ENCODE measurements around the gene RNF213. TPM values are rescaled to one million over a fixed set of nuclear protein-coding genes. Genes with fewer than 3 reads are reported as not detected.
A peak's percentile ranks its signal among the peaks of the same experiment; 100 is the strongest.

RNF213 gene
- polyA plus RNA-seq, 4 donors = 35.4 to 71.4 (median 53.0) TPM

DNA sequence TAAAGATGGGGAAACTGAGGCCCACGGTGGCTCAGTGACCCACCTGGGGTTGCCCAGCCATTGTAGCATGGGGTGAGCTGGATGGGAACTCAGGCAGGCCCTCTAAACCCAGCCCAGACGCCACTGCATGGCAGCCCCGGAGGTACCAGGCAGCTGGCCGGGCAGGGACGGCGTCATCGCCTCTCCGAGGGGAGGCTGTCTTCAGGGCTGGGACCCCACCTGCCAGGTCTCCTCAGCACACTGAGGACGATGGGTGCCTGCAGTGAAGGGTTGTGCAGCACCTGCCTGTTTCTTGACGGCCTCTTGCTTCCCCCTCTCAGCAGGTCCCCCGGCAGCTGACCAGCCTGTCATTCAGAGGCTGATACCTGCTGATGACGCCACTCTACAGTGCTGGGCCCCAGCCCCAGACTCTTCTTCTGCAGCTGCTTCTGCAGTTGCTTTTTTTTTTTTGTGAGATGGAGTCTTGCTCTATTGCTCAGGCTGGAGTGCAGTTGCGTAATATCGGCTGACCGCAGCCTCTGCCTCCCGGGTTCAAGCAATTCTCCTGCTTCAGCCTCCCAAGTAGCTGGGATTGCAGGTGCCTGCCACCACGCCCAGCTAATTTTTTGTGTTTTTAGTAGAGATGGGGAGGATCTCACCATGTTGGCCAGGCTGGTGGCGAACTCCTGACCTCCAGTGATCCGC lies 24.7 kb downstream of the RNF213 start:
- H3K4me1 ChIP-seq (ENCODE audit: control insufficient read depth in 3 of 3, insufficient read depth in 2 of 3, low read depth in 1 of 3, low read length in 2 of 3) = no peaks in the 10 kb centered on the region
- DNase-seq (no peak), FAIRE-seq (no peak)
- WGBS, 3 donors = 94 to 96% (median 95%) methylated on average over 19 of the region's 19 CpGs
- no peak overlapping the region for H3K4me3 ChIP-seq (ENCODE audit: low read depth in 1 of 3, low read length in 3 of 3)
- H3K27ac ChIP-seq (ENCODE audit: low read depth in 1 of 3, low read length in 2 of 3) = no peak overlapping the region
- peaks cover 10 to 85% (median 23%) of the 10 kb centered on the region in 3 donors for H3K36me3 ChIP-seq (ENCODE audit: control insufficient read depth in 3 of 3, insufficient read depth in 2 of 3, low read depth in 1 of 3, low read length in 3 of 3)
- H3K27me3 ChIP-seq (ENCODE audit: control insufficient read depth in 3 of 3, insufficient read depth in 3 of 3, low read length in 3 of 3) = no peaks in the 10 kb centered on the region
- H3K9me3 ChIP-seq (ENCODE audit: control insufficient read depth in 2 of 2, insufficient read depth in 1 of 2, low read depth in 1 of 2, low read length in 1 of 2) = no peaks in the 10 kb centered on the region

DNA sequence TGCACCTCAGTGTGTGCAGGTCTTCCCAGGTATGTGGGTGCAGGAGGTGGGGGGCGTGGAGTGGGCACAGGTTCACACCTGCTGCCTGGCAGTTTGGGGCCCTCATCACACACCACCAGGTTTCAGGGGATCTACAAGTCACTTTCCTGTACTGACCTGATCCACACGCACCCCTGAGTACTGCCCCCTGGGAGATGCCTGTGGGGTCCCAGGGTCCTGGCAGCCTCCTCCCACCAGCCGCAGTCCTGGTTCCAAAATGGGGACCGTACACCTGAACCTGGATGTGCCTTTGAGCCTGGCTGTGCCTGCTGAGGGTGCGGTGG lies 25.9 kb downstream of the RNF213 start:
- WGBS, 3 donors = 88 to 95% (median 93%) methylated on average over 5 of the region's 5 CpGs
- no peak for DNase-seq
- FAIRE-seq = no peak
- no peaks in the 10 kb centered on the region for H3K27me3 ChIP-seq (ENCODE audit: control insufficient read depth in 3 of 3, insufficient read depth in 3 of 3, low read length in 3 of 3)
- no peak overlapping the region for H3K4me3 ChIP-seq (ENCODE audit: low read depth in 1 of 3, low read length in 3 of 3)
- H3K27ac ChIP-seq (ENCODE audit: low read depth in 1 of 3, low read length in 2 of 3) = no peak overlapping the region
- H3K36me3 ChIP-seq (ENCODE audit: control insufficient read depth in 3 of 3, insufficient read depth in 2 of 3, low read depth in 1 of 3, low read length in 3 of 3) = peaks cover 20 to 84% (median 21%) of the 10 kb centered on the region in 3 donors
- H3K9me3 ChIP-seq (ENCODE audit: control insufficient read depth in 2 of 2, insufficient read depth in 1 of 2, low read depth in 1 of 2, low read length in 1 of 2) = no peaks in the 10 kb centered on the region
- no peaks in the 10 kb centered on the region for H3K4me1 ChIP-seq (ENCODE audit: control insufficient read depth in 3 of 3, insufficient read depth in 2 of 3, low read depth in 1 of 3, low read length in 2 of 3)

DNA sequence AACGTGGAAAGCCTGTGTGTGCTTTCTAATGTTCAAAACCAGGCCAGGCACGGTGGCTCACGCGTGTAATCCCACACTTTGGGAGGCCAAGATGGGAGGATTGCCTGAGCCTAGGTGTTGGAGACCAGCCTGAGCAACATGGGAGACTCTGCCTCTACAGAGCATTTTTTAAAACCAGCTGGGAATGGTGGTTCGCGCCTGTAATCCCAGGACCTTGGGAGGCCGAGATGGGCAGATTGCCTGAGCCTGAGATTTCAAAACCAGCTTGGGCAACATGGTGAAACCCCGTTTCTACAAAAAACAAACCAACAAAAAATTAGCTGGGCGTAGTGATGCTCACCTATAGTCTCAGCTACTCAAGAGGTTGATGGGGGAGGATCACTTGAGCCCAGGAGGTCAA lies 26.4 kb downstream of the RNF213 start:
- no peaks in the 10 kb centered on the region for H3K9me3 ChIP-seq (ENCODE audit: control insufficient read depth in 2 of 2, insufficient read depth in 1 of 2, low read depth in 1 of 2, low read length in 1 of 2)
- no peaks in the 10 kb centered on the region for H3K27me3 ChIP-seq (ENCODE audit: control insufficient read depth in 3 of 3, insufficient read depth in 3 of 3, low read length in 3 of 3)
- DNase-seq = no peak
- no peak overlapping the region for H3K27ac ChIP-seq (ENCODE audit: low read depth in 1 of 3, low read length in 2 of 3)
- FAIRE-seq = no peak
- 91 to 92% (median 92%) methylated on average over 9 of the region's 9 CpGs for WGBS, 3 donors
- H3K36me3 ChIP-seq (ENCODE audit: control insufficient read depth in 3 of 3, insufficient read depth in 2 of 3, low read depth in 1 of 3, low read length in 3 of 3) = peaks cover 23 to 84% (median 24%) of the 10 kb centered on the region in 3 donors
- no peaks in the 10 kb centered on the region for H3K4me1 ChIP-seq (ENCODE audit: control insufficient read depth in 3 of 3, insufficient read depth in 2 of 3, low read depth in 1 of 3, low read length in 2 of 3)
- no peak overlapping the region for H3K4me3 ChIP-seq (ENCODE audit: low read depth in 1 of 3, low read length in 3 of 3)

DNA sequence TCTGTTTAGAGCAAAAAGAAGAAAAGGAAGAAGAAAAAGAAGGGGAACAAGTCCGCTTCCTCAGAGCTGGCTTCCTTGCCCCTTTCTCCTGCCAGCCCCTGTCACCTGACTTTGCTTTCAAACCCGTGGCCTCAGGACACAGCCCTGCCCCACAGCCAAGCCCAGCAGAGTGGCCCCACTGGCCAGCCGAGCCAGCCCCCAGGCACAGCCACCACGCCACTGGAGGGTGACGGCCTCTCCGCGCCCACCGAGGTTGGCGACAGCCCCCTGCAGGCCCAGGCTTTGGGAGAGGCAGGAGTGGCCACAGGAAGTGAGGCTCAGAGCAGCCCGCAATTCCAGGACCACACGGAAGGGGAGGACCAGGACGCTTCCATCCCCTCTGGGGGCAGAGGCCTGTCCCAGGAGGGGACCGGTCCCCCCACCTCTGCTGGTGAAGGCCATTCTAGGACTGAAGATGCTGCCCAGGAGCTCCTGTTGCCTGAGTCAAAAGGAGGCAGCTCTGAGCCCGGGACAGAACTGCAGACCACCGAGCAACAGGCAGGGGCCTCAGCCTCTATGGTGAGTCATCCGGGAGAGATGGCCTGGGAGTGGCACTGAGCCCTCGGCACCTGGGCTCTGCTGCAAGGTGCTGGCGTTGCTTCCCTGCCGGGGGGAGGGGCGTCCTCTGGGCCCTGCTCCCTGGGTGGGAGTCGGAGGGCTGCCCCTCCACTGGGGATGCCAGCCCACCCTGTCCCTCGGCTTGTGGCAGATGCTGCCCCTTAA lies 27.3 kb downstream of the RNF213 start:
- Histone ChIP-seq H3K27me3 (ENCODE audit: control insufficient read depth in 3 of 3, insufficient read depth in 3 of 3, low read length in 3 of 3) (no peaks in the 10 kb centered on the region), H3K4me1 (ENCODE audit: control insufficient read depth in 3 of 3, insufficient read depth in 2 of 3, low read depth in 1 of 3, low read length in 2 of 3) (no peaks in the 10 kb centered on the region), H3K27ac (ENCODE audit: low read depth in 1 of 3, low read length in 2 of 3) (peak overlapping the region in 1 of 3 donors; percentile 19), H3K36me3 (ENCODE audit: control insufficient read depth in 3 of 3, insufficient read depth in 2 of 3, low read depth in 1 of 3, low read length in 3 of 3) (peaks cover 27 to 91% (median 28%) of the 10 kb centered on the region in 3 donors), H3K9me3 (ENCODE audit: control insufficient read depth in 2 of 2, insufficient read depth in 1 of 2, low read depth in 1 of 2, low read length in 1 of 2) (no peaks in the 10 kb centered on the region), H3K4me3 (ENCODE audit: low read depth in 1 of 3, low read length in 3 of 3) (no peak overlapping the region)
- WGBS, 3 donors = 84 to 93% (median 86%) methylated on average over 22 of the region's 22 CpGs
- DNase-seq = no peak
- no peak for FAIRE-seq

DNA sequence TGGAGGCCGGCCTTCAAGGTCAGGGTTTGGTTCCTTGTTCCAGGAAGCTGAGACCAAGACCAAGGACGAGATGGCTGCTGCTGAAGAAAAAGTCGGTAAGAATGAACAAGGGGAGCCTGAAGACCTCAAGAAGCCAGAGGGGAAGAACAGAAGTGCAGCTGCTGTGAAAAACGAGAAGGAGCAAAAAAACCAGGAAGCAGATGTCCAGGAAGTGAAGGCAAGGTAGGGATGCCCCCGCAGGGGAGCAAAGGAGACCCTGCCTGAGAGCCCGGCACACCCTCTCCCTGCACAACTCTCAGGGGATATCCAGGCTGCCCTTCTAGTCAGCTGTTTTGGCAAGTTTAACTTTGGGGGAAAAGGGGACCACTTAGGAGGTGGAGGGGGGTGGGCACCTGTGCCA lies 29.0 kb downstream of the RNF213 start:
- DNase-seq (no peak), FAIRE-seq (no peak)
- Histone ChIP-seq H3K4me1 (ENCODE audit: control insufficient read depth in 3 of 3, insufficient read depth in 2 of 3, low read depth in 1 of 3, low read length in 2 of 3) (no peaks in the 10 kb centered on the region), H3K4me3 (ENCODE audit: low read depth in 1 of 3, low read length in 3 of 3) (no peak overlapping the region), H3K27ac (ENCODE audit: low read depth in 1 of 3, low read length in 2 of 3) (no peak overlapping the region), H3K36me3 (ENCODE audit: control insufficient read depth in 3 of 3, insufficient read depth in 2 of 3, low read depth in 1 of 3, low read length in 3 of 3) (peaks cover 30 to 98% (median 32%) of the 10 kb centered on the region in 3 donors), H3K9me3 (ENCODE audit: control insufficient read depth in 2 of 2, insufficient read depth in 1 of 2, low read depth in 1 of 2, low read length in 1 of 2) (no peaks in the 10 kb centered on the region), H3K27me3 (ENCODE audit: control insufficient read depth in 3 of 3, insufficient read depth in 3 of 3, low read length in 3 of 3) (no peaks in the 10 kb centered on the region)
- 63 to 72% (median 65%) methylated on average over 6 of the region's 6 CpGs for WGBS, 3 donors

DNA sequence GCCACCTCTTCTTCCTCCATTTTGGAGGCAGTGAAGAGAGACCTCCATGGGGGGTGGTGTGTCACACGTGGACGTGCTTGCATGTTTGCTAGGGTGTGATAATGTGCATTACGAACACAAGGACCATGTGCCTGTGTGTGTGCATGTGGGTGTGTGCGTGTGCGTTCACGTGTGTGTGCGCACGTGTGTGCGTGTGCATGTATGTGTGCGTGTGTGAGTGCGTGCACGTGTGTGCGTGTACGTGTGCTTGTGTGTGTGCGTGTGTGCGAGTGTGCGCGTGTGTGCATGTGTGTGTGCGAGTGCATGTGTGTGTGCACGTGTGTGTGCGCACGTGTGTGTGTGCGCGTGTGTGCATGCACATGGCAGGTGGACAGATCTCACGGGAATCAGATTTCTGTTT lies 29.5 kb downstream of the RNF213 start:
- no peaks in the 10 kb centered on the region for H3K27me3 ChIP-seq (ENCODE audit: control insufficient read depth in 3 of 3, insufficient read depth in 3 of 3, low read length in 3 of 3)
- H3K4me3 ChIP-seq (ENCODE audit: low read depth in 1 of 3, low read length in 3 of 3) = no peak overlapping the region
- H3K9me3 ChIP-seq (ENCODE audit: control insufficient read depth in 2 of 2, insufficient read depth in 1 of 2, low read depth in 1 of 2, low read length in 1 of 2) = no peaks in the 10 kb centered on the region
- H3K27ac ChIP-seq (ENCODE audit: low read depth in 1 of 3, low read length in 2 of 3) = no peak overlapping the region
- peaks cover 34 to 98% (median 34%) of the 10 kb centered on the region in 3 donors for H3K36me3 ChIP-seq (ENCODE audit: control insufficient read depth in 3 of 3, insufficient read depth in 2 of 3, low read depth in 1 of 3, low read length in 3 of 3)
- no peaks in the 10 kb centered on the region for H3K4me1 ChIP-seq (ENCODE audit: control insufficient read depth in 3 of 3, insufficient read depth in 2 of 3, low read depth in 1 of 3, low read length in 2 of 3)
- DNase-seq = no peak
- no peak for FAIRE-seq
- 91 to 97% (median 96%) methylated on average over 25 of the region's 25 CpGs for WGBS, 3 donors

DNA sequence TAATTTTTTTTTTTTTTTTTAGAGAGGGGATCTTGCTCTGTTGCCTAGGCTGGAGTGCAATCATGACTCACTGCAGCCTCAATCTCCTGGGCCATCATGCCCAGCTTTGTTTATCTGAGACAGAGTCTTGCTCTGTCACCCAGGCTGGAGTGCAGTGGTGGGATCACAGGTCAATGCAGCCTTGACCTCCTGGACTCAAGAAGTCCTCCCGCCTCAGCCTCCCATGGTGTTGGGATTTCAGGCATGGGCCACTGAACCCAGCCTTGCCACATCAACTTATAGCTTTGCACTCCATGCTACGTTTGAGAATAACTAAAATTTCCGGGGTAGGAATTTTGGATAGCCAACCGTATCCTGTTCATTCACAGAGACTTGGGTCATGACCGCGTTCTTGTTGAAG lies 30.6 kb downstream of the RNF213 start:
- H3K9me3 ChIP-seq (ENCODE audit: control insufficient read depth in 2 of 2, insufficient read depth in 1 of 2, low read depth in 1 of 2, low read length in 1 of 2) = no peaks in the 10 kb centered on the region
- WGBS, 3 donors = 95 to 96% (median 95%) methylated on average over 6 of the region's 6 CpGs
- H3K27ac ChIP-seq (ENCODE audit: low read depth in 1 of 3, low read length in 2 of 3) = no peak overlapping the region
- no peaks in the 10 kb centered on the region for H3K27me3 ChIP-seq (ENCODE audit: control insufficient read depth in 3 of 3, insufficient read depth in 3 of 3, low read length in 3 of 3)
- H3K36me3 ChIP-seq (ENCODE audit: control insufficient read depth in 3 of 3, insufficient read depth in 2 of 3, low read depth in 1 of 3, low read length in 3 of 3) = peaks cover 43 to 98% (median 45%) of the 10 kb centered on the region in 3 donors
- no peaks in the 10 kb centered on the region for H3K4me1 ChIP-seq (ENCODE audit: control insufficient read depth in 3 of 3, insufficient read depth in 2 of 3, low read depth in 1 of 3, low read length in 2 of 3)
- DNase-seq = no peak
- no peak for FAIRE-seq
- H3K4me3 ChIP-seq (ENCODE audit: low read depth in 1 of 3, low read length in 3 of 3) = no peak overlapping the region

DNA sequence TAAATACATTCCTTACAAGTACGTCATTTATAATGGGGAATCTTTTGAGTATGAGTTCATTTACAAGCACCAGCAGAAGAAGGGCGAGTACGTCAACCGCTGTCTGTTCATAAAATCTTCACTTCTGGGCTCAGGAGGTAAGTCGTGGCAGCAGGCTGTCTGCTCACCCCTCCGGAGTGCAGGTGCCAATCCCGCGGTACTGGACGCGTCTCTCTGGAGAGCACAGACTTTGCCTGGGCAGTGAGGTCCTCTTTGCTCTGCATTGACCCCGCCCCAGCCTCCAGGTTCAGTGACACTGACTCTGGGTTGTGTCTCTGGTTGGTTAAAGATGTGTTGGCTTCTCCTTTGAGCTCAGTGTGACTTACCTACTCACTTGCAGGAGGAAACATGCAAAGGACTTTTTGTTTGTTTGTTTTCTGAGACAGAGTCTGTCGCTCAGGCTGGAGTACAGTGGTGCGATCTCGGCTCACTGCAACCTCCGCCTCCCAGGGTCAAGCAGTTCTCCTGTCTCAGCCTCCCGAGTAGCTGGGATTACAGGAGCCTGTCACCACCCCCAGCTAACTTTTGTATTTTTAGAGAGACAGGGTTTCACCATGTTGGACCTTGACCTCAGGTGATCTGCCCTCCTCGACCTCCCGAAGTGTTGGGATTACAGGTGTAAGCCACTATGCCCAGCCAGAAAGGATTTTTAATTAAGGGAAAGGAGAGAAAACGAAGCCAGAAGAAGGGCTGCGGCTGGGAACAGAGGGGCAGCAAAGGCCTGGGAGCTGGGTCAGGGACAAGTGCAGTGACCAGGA lies 31.2 kb downstream of the RNF213 start:
- Histone ChIP-seq H3K4me3 (ENCODE audit: low read depth in 1 of 3, low read length in 3 of 3) (no peak overlapping the region), H3K9me3 (ENCODE audit: control insufficient read depth in 2 of 2, insufficient read depth in 1 of 2, low read depth in 1 of 2, low read length in 1 of 2) (no peaks in the 10 kb centered on the region), H3K36me3 (ENCODE audit: control insufficient read depth in 3 of 3, insufficient read depth in 2 of 3, low read depth in 1 of 3, low read length in 3 of 3) (peaks cover 48 to 98% (median 49%) of the 10 kb centered on the region in 3 donors), H3K27me3 (ENCODE audit: control insufficient read depth in 3 of 3, insufficient read depth in 3 of 3, low read length in 3 of 3) (no peaks in the 10 kb centered on the region), H3K4me1 (ENCODE audit: control insufficient read depth in 3 of 3, insufficient read depth in 2 of 3, low read depth in 1 of 3, low read length in 2 of 3) (no peaks in the 10 kb centered on the region), H3K27ac (ENCODE audit: low read depth in 1 of 3, low read length in 2 of 3) (no peak overlapping the region)
- WGBS, 3 donors = 86 to 93% (median 89%) methylated on average over 20 of the region's 20 CpGs
- FAIRE-seq (no peak), DNase-seq (no peak)
